Osteocyte (in vitro differentiated cells): ENCODE measurements around the gene ECT2. TPM values are rescaled to one million over a fixed set of nuclear protein-coding genes. Genes with fewer than 3 reads are reported as not detected.

ENCODE experiments used
- DNase-seq: peaks from one replicate; pipeline ENCODE4 v3.0.0; 2021; ENCODE audit warnings: mixed read lengths; ENCODE audit not compliant: unreplicated experiment; ENCODE audit errors: extremely low spot score
- H3K27ac Mint-ChIP-seq: one replicate; pipeline ENCODE4 v1.8.0; 2021; ENCODE audit warnings: mild to moderate bottlenecking, mixed read lengths; ENCODE audit not compliant: unreplicated experiment
- H3K27me3 Mint-ChIP-seq: one replicate; pipeline ENCODE4 v1.8.0; 2021; ENCODE audit warnings: mixed read lengths; ENCODE audit not compliant: unreplicated experiment
- H3K36me3 Mint-ChIP-seq: one replicate; pipeline ENCODE4 v1.8.0; 2021; ENCODE audit warnings: mixed read lengths; ENCODE audit not compliant: unreplicated experiment
- H3K4me1 Mint-ChIP-seq: one replicate; pipeline ENCODE4 v1.8.0; 2021; ENCODE audit warnings: mixed read lengths; ENCODE audit not compliant: unreplicated experiment
- H3K4me3 Mint-ChIP-seq: one replicate; pipeline ENCODE4 v1.8.0; 2021; ENCODE audit warnings: mild to moderate bottlenecking, moderate library complexity, mixed read lengths; ENCODE audit not compliant: unreplicated experiment
- H3K9me3 Mint-ChIP-seq: one replicate; pipeline ENCODE4 v1.8.0; 2021; ENCODE audit warnings: mixed read lengths; ENCODE audit not compliant: unreplicated experiment
- total RNA-seq: library from RNA; stranded (reverse); gene quantifications from 2 replicates; pipeline ENCODE4 v1.2.1, GENCODE V29; 2021
- TF ChIP-seq, protein P1 (sequence below): fragments of 200-600 bp; sonication (generic); IDR thresholded peaks from 2 replicates; pipeline ENCODE4 v1.5.0; 2021; ENCODE audit warnings: antibody characterized with exemption, mild to moderate bottlenecking, moderate library complexity

Gene ECT2
- total RNA-seq, 1 donor from 2014 or later: 18.9 TPM

DNA sequence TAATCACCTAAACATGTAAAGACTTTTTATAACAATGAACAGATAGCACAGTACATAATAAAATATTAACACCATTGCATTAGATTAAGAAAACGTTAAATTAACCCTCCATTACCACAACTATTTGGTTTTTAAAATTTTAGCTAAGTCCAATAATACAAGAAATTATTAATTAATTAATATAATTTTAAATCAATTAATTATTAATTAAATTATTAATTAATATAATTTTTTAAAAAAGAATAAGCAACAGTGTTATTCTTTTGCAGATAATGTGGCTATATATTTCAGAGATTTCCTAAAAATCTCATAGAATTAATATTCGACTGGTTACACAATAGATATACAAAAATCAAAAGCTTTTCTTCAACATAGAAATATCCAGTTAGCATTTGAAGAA, 82.5 kb downstream of the ECT2 start:
- Mint-ChIP-seq H3K36me3 (no peaks in the 10 kb centered on the region), H3K9me3 (no peaks in the 10 kb centered on the region), H3K27me3 (peaks cover 5% of the 10 kb centered on the region), H3K4me1 (no peaks in the 10 kb centered on the region), H3K27ac (no peak overlapping the region), H3K4me3 (no peak overlapping the region)
- TF ChIP-seq, protein P1, sequence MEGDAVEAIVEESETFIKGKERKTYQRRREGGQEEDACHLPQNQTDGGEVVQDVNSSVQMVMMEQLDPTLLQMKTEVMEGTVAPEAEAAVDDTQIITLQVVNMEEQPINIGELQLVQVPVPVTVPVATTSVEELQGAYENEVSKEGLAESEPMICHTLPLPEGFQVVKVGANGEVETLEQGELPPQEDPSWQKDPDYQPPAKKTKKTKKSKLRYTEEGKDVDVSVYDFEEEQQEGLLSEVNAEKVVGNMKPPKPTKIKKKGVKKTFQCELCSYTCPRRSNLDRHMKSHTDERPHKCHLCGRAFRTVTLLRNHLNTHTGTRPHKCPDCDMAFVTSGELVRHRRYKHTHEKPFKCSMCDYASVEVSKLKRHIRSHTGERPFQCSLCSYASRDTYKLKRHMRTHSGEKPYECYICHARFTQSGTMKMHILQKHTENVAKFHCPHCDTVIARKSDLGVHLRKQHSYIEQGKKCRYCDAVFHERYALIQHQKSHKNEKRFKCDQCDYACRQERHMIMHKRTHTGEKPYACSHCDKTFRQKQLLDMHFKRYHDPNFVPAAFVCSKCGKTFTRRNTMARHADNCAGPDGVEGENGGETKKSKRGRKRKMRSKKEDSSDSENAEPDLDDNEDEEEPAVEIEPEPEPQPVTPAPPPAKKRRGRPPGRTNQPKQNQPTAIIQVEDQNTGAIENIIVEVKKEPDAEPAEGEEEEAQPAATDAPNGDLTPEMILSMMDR: no peak
- no peak for DNase-seq

DNA sequence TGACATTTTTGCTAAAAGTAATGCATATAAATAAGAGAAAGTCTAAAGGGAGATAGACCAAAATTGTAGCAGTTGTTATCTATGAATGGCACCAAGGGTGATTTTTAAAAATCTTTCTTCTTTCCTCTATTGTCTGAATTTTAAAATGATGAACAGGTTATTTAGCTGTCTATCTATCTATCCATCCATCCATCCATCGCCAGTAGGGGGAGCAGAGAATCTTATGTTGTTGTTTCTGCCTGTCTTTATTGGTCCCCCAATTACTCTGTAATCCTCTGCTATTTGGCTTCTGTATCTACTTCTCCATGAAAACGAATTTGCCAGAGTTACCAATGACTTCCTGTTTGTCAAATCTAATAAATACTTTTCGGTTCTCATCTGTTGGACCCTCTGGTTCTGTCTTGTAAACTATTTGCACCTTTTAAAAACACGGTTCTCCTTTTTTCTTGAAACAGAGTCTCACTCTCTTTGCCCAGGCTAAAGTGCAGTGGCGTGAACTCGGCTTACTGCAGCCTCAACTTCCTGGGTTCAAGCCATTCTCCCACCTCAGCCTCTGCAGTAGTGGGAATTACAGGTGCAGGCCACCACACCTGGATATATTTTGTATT, 86.0 kb downstream of the ECT2 start:
- H3K4me3 Mint-ChIP-seq: no peak overlapping the region
- H3K27ac Mint-ChIP-seq: no peak overlapping the region
- no peaks in the 10 kb centered on the region for H3K4me1 Mint-ChIP-seq
- peaks cover 24% of the 10 kb centered on the region for H3K27me3 Mint-ChIP-seq
- H3K36me3 Mint-ChIP-seq: no peaks in the 10 kb centered on the region
- no peak for DNase-seq
- TF ChIP-seq, protein P1: peak; percentile 71
- H3K9me3 Mint-ChIP-seq: no peaks in the 10 kb centered on the region

DNA sequence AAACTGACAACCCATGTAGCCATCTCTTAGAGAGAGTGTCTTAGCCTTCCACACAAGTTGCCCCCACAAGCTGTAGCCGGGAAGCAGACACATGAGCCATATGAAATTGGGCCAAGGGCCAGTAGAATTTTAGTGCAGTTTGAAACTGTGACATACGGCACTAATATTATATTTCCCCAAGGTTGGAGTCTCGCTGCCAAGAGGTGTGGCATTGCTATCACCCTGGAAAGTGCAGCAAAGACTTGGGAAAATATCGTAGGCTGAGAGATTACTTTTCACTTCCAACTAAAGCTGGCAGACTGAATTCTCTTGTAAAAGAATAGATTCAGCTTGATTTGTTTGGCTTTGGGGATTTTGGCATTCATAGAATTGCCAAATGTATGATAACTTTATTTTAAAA, 89.2 kb downstream of the ECT2 start:
- Mint-ChIP-seq H3K27ac (no peak overlapping the region), H3K27me3 (peaks cover 27% of the 10 kb centered on the region), H3K9me3 (no peaks in the 10 kb centered on the region), H3K4me3 (no peak overlapping the region), H3K4me1 (no peaks in the 10 kb centered on the region), H3K36me3 (no peaks in the 10 kb centered on the region)
- TF ChIP-seq, protein P1: no peak
- no peak for DNase-seq

DNA sequence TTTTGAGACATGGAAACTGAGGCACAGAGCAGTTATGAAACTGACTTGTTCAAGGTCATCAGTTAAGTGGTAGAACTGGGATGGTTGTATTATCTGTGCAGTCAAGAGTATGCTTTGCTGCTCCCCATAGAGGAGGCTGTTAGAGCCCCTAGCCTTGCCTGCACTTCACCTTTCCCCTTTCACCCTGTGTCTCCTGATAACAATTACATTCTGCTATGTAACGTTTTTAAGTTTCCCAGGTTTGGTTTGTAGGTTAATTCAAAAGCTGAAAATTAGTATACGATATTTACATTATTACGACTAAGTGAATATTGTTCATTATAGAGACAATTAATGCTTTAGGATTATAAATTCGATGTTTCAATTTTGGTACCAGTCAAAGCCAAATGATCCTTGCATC, 89.9 kb downstream of the ECT2 start:
- Mint-ChIP-seq H3K36me3 (no peaks in the 10 kb centered on the region), H3K27ac (no peak overlapping the region), H3K4me1 (no peaks in the 10 kb centered on the region), H3K4me3 (no peak overlapping the region), H3K27me3 (peaks cover 27% of the 10 kb centered on the region), H3K9me3 (no peaks in the 10 kb centered on the region)
- TF ChIP-seq, protein P1: no peak
- no peak for DNase-seq

DNA sequence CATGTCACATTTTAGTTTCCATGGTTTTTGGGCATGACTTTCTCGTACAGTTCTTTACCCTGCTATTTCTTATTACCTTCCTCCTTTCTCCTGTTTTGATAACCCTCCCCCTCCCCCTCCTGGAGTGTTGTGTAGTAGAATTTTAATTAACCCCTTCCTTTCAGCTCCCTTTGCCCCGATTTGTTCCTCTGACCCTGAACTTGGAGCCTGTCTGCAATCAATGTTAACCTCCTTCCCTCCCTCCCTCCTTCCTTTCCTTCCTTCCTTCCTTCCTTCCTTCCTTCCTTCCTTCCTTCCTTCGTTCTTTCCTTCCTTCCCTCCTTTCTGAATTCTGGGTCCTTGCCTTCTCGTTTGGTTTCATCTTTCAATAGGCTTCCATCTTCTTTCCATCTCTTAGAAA, 90.4 kb downstream of the ECT2 start:
- Mint-ChIP-seq H3K4me3 (no peak overlapping the region), H3K27me3 (peaks cover 27% of the 10 kb centered on the region), H3K36me3 (no peaks in the 10 kb centered on the region), H3K27ac (no peak overlapping the region), H3K9me3 (no peaks in the 10 kb centered on the region), H3K4me1 (no peaks in the 10 kb centered on the region)
- no peak for DNase-seq
- TF ChIP-seq, protein P1: no peak
